Measurements from ENCODE around the gene BAAT. TPM values are rescaled to one million over a fixed set of nuclear protein-coding genes. Genes with fewer than 3 reads are reported as not detected.
A peak's percentile ranks its signal among the peaks of the same experiment; 100 is the strongest.

Gene BAAT
- total and polyA plus RNA-seq, 9 of the 15 experiments (the other 6 are each of a cell fraction or from before 2014, with no cell fraction given) = 0.17 to 0.76 (median 0.32) TPM

DNA sequence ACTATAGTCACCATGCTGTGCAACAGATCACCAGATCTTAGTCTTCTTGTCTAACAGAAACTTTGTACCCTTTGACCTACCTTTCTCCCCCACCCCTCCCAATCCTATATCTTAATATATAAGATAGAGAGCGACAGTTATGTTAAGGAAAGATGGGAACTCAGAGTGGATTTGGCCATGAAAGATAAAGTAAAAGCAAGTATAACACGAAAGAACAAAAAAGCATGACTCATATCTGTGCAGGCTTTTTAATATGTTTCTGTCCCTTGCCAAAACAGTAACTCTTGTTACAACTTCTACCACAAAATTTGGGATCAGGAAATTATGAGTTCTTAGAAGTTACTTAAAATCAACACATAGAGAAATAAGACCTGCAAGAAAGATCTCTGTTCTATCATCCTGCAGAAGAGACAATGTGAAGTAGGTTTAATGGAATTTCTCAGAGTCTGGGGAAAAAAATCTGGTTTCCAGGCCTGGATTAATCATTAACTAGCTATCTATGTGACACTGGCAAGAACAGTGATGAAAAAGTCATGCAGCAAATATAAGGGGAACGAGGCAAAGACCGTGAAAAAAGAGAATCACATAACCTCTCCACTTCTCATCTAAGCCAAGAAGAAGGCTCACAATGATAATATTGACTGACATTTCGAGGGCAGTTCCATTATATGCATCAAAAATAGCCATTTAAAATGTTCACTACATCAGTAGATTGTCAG lies 18.6 kb downstream of the BAAT start (continued):
- TF ChIP-seq HNRNPLL (IDR thresholded peaks at IDR 0.05; ENCODE audit: low read depth, low read length, poor library complexity, severe bottlenecking) = no peak
- TF ChIP-seq, protein P1, sequence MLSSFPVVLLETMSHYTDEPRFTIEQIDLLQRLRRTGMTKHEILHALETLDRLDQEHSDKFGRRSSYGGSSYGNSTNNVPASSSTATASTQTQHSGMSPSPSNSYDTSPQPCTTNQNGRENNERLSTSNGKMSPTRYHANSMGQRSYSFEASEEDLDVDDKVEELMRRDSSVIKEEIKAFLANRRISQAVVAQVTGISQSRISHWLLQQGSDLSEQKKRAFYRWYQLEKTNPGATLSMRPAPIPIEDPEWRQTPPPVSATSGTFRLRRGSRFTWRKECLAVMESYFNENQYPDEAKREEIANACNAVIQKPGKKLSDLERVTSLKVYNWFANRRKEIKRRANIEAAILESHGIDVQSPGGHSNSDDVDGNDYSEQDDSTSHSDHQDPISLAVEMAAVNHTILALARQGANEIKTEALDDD (IDR thresholded peaks at IDR 0.05) = peak; percentile 58
- TF ChIP-seq ZNF561 (CRISPR knock-in tag; conservative IDR thresholded peaks at IDR 0.05) = no peak
- no peak for TF ChIP-seq CREBBP (IDR thresholded peaks at IDR 0.05; ENCODE audit: low read depth, low read length)
- TF ChIP-seq ZNF408 (CRISPR knock-in tag; IDR thresholded peaks at IDR 0.05; ENCODE audit: low read depth) = no peak
- no peak for TF ChIP-seq ZNF12 (CRISPR knock-in tag; IDR thresholded peaks at IDR 0.05)
- TF ChIP-seq POLR2AphosphoS5 (IDR thresholded peaks at IDR 0.05; ENCODE audit: control insufficient read depth, insufficient read depth, low read depth, low read length) = 0 out of 2 replicates have a peak, but pooled peaks have one; percentile 29
- TF ChIP-seq EP300 (IDR thresholded peaks at IDR 0.05; ENCODE audit: low read length) = peak; percentile 78; the same call in 1 of the 2 replicates
- TF ChIP-seq JUND (IDR thresholded peaks at IDR 0.05; ENCODE audit: borderline replicate concordance, low read depth, low read length) = peak; percentile 68; the same call in 1 of the 2 replicates
- peak; percentile 39; the same call in 2 of the 3 replicates for TF ChIP-seq JUND (tag; IDR thresholded peaks at IDR 0.05; ENCODE audit: borderline replicate concordance, low read depth, low read length)
- TF ChIP-seq TRIM24 (IDR thresholded peaks at IDR 0.05) = peak in 1 of 2 experiments; percentile 18; a peak in 1 of 4 replicates
- TF ChIP-seq, protein P2, sequence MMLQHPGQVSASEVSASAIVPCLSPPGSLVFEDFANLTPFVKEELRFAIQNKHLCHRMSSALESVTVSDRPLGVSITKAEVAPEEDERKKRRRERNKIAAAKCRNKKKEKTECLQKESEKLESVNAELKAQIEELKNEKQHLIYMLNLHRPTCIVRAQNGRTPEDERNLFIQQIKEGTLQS (IDR thresholded peaks at IDR 0.05) = peak; percentile 85
- TF ChIP-seq, protein P2 (CRISPR knock-in tag; conservative IDR thresholded peaks at IDR 0.05) = no peak
- TF ChIP-seq ZNF224 (CRISPR knock-in tag; IDR thresholded peaks at IDR 0.05) = no peak
- TF ChIP-seq ETV1 (tag; conservative IDR thresholded peaks at IDR 0.05; ENCODE audit: low read depth) = no peak
- no peak for TF ChIP-seq ZNF143 (CRISPR knock-in tag; IDR thresholded peaks at IDR 0.05)
- TF ChIP-seq SMARCA4 (IDR thresholded peaks at IDR 0.05) = 0 out of 2 replicates have a peak, but pooled peaks have one; percentile 60
- 0 out of 2 replicates have a peak, but pooled peaks have one; percentile 19 for TF ChIP-seq NFE2 (IDR thresholded peaks at IDR 0.05; ENCODE audit: low read depth)
- peak; percentile 81 for TF ChIP-seq DPF2 (IDR thresholded peaks at IDR 0.05)

All from K562 (cell line).